HG02884 (cell line): ENCODE data around the gene NSDHL.

ENCODE experiments used
- ATAC-seq: cut with Tn5 transposase; IDR thresholded peaks from one replicate; pipeline ENCODE4 v1.9.1; 2021; ENCODE audit warnings: mild to moderate bottlenecking, moderate library complexity; ENCODE audit not compliant: unreplicated experiment

Gene NSDHL

GRCh38 chrX:152843852-152844251 is 13.0 kb downstream of the NSDHL start:
- no peak for ATAC-seq

DNA sequence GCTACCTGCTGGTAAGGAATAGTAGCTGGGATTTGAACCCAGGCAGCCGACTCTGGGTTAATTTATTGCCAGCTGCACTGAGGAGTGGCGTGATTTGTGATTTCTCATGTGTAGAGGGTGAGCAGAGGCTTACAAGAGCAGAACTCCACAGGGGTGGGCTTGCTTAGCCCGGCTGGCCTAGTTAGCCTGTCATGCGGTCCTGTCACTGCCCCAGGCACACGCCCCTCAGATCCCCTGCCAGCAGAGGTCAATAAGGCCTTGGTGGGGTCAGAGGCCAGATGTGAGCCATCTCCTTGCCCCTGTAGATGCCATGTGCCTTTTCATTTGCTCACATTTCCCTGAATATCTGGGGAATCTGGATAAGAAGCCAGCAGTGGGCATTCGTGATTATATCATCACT is 13.4 kb downstream of the NSDHL start:
- no peak for ATAC-seq

GRCh38 chrX:152845618-152846240 is 14.9 kb downstream of the NSDHL start:
- no peak for ATAC-seq

GRCh38 chrX:152847281-152847680 is 16.4 kb downstream of the NSDHL start:
- ATAC-seq, result no peak

DNA sequence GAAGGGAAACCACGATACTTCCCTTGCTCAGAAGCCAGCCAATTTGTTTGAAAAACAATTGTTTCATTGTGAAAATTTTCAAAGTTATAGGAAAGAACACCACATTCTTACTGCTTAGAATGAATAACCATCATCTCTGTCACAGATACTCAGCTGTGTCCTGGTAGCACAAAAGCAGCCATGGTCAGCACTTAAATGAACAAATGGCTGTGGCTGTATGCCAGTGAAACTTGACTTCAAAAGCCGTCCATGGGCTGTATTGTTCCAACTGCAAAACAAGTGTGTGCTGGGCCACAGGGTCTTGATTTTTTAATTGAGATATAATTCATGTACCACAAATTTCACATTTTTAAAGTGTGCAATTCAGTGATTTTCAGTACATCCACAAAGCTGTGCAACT is 19.6 kb downstream of the NSDHL start:
- no peak for ATAC-seq

DNA sequence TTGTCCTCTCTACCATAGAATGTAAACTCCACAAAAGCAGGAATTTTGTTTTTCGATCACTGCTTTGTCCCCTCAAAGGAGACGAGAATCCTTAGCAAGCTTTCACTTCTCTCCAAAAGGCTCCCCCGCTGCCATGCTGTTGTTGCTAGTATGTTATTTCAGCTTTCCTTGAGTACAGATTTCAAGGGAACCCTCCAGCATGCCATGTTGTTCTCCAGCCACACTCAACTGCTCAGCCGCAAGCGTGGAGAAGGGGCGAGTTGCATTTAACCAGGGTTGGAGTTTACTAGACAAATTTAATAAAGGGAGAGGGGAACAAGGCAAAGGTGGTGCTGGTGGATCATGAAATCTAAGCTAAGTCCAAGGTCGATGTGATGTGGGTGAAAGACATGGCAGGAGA is 23.1 kb downstream of the NSDHL start:
- ATAC-seq, result no peak

DNA sequence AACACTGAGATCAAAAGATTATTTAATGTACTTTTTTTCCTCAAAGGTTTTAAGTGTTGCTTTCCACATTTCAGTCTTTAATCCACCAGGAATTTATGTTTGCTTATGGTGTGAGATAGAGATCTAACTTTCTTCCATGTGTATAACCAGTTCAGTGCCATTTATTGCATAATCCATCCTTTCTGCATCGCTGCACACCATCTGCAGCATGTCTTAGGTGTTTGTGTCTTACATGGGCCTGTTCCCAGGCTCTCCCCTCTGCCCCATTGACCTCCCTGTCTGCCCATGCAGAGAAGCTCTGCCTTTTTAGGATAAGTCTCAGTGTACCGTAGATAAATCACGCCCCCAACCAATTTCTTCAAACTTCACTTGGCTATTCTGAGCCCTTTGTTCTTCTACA is 30.3 kb downstream of the NSDHL start:
- no peak for ATAC-seq

- no peak for ATAC-seq
Observed at GRCh38 chrX:152861826-152862225, 31.0 kb downstream of the NSDHL start.

DNA sequence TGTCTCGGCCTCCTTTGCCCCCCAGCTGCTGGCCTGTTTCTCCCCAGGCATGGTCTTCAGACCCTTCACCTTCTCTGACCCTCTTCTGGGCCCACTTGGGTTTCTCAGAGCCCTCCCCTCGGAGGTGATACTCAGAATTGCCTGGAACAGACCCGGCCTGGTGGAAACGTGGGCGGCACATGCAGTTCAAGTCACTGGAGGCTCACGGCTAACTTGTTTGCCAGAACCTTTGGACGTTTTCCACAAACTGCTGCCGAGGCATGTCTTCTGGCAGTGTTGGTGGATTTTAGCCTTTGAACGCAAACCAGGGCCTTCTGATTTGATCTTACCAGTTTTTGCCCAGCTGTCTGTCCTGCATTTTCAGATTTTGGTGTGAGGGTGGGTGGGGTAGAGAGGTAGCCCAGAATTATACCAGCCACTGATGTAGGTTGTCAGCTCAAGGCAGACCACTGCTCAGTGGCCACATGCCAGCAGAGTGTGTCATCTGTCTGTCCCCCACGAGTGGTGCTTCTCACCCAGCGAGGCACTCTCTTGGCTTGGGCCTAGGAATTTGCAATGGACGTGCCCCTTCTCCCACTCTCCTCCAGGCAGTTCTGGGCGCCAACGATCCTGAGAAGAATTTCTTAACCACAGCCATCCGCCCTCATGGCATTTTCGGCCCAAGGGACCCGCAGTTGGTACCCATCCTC is 34.5 kb downstream of the NSDHL start:
- no peak for ATAC-seq

DNA sequence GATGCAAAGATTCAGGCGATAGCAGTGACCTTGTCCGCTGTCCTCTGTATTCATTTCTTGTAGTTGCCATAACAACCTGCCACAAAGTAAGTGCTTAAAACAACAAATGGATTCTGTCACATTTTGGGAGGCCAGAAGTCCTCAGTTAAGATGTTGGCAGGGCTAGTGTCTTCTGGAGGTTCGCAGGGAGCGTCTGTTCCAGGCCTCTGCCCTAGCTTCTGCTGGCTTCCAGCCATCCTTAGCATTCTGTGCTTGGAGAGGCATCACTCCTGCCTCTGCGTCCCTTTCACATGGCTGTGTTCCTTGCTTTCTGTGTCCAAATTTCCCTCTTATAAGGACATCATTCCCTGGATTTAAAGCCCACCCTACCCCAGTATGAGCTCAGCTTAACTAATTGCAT is 35.5 kb downstream of the NSDHL start:
- ATAC-seq, result no peak

GRCh38 chrX:152869972-152870371 is 39.1 kb downstream of the NSDHL start:
- no peak for ATAC-seq

- ATAC-seq, result no peak
Observed at GRCh38 chrX:152871260-152871659, 40.4 kb downstream of the NSDHL start.

DNA sequence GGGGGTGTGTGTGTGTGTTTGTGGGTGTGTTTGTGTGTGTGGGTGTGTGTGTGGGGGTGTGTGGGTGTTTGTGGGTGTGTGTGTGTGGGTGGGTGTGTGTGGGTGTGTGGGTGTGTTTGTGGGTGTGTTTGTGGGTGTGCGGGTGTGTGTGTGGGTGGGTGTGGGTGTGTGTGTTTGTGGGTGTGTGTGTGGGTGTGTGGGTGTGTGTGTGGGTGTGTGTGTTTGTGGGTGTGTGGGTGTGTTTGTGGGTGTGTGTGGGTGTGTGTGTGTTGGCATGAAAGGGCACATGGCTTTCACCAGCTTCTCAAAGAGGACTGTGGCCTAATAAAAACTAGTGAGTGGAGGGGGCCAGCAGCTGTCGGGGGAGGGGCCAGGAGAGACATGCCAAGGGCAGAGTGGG is 41.7 kb downstream of the NSDHL start:
- no peak for ATAC-seq

DNA sequence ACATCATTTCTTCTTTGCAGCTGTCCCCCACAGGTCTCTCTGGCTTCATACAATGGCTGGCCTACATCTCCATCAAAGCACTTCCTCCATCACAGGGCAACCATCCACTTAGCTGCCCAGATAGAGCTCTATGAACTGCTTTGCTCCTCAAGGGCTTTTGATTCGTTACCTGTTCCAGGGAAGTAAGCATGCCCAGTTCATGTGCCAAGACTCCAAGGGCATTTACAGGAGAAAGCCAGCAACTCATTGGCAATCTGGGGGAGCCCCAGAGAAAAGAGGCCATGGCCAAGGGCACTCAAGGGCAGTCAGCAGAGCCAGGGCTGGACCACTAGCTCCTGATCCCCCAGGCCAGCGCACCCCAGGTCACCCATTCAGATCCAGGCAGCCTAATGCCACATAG is 42.5 kb downstream of the NSDHL start:
- no peak for ATAC-seq

DNA sequence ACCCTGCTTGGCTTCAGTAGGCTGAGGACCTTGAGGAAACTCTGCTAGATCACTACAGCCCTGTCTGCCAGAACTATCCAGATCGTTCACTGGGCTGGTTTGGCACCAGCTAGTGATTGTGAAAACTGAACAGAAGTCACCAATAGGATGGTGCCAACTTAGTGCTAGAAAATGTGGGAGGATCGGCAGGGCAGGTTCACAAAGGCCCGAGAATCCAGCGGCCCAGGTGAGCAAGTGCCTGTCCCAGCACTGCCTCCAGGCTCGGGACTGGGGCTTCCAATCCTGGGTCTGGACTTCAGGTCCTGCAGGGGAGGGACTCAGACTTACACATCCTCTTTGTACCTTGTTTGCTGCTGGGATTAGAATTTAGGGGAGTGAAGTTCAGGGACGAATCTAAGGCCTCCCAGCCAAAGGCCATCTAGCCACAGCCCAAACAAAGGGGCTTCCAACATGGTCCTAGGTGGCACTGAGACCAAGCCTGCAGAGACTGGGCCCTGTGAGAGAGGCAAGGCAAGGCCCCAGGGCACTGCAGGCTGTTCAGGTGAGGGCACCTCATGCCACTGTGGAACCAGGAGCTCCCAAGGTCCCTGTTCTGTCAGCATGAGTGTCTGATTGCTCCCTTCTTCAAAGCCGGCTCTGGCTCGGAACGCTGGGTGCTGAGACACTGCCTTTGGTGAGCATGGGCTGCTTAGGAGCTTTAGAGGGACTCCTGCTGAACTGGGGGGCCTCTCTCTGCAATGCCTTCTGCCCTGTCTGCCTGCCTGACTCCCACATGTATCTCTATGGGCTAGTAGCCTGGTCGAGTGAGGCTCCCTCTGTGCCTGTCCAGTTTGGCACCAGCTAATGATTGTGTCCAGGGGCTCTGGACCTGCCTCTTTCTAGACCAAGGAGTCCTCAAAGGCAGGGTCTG is 46.3 kb downstream of the NSDHL start:
- ATAC-seq, result no peak

GRCh38 chrX:152878976-152879755 is 48.3 kb downstream of the NSDHL start:
- ATAC-seq, result no peak

- ATAC-seq, result no peak
Observed at GRCh38 chrX:152881289-152881688, 50.4 kb downstream of the NSDHL start.

DNA sequence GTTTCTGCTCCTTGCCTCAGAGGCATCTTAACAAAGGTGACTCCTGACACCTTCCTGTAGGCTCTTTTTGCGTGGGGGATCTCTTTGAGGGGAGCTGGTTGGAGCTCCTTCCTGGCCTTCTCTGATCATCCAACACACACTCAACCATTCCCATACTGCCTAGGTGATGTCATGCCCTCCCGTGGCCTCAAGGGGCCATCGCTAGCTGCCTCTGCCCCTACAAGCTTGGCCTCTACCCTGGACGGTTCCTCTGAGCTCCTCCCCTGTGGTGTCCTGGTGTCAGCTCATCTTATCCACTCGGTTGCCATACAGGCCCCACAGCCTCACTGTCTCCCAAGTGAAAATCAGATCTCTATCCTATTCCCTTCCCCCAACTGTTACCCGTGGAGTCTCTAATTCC is 53.3 kb downstream of the NSDHL start:
- no peak for ATAC-seq

- ATAC-seq, result no peak
Observed at GRCh38 chrX:152886716-152887115, 55.9 kb downstream of the NSDHL start.

DNA sequence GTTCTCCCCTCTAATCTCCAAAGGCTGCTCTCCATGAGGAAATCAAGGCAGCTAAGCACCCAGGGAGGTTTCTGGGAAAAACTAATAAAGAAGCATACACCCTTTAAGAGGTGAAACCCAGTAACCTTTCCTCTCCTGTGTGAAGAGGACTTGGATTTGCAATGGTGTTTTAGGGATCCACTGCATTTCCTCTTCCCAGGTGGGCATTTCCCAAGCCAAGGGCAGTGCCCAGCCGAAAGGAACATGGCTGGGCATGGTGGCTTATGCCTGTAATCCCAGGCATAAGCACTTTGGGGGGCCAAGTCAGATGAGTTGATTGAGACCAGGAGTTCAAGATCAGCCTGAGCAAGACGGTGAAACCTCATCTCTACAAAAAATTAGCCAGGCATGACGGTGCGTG is 61.6 kb downstream of the NSDHL start:
- ATAC-seq, result no peak
